ENCODE measurements around the gene AGBL1. TPM values are rescaled to one million over a fixed set of nuclear protein-coding genes. Genes with fewer than 3 reads are reported as not detected.

AGBL1 gene
- total RNA-seq, 1 donor from 2014 or later = not detected

- no peak for DNase-seq (ENCODE audit: low read depth in 2 of 2)
Measured at GRCh38 chr15:86573476-86573875, 493.8 kb downstream of the AGBL1 start.

- no peak for DNase-seq (ENCODE audit: low read depth in 2 of 2)
Measured at GRCh38 chr15:86588413-86588812, 508.7 kb downstream of the AGBL1 start.

DNA sequence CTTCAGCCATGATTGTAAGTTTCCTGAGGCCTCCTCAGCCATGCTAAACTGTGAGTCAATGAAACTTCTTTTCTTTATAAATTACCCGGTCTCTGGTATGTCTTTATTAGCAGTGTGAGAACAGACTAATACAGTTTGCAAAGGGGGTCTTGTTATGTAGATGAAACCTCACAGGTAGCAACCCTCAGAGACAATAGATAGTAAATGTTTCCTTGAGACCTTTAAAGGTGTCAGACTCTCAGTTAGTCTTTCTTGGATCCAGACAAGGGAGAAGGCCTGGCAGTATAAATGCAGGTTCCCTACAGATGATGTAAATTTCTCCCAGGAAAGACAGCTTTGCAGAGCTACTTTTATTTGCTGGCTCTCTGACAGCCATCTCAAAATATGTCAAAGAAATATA is 510.8 kb downstream of the AGBL1 start:
- DNase-seq (ENCODE audit: low read depth in 2 of 2) = no peak

DNA sequence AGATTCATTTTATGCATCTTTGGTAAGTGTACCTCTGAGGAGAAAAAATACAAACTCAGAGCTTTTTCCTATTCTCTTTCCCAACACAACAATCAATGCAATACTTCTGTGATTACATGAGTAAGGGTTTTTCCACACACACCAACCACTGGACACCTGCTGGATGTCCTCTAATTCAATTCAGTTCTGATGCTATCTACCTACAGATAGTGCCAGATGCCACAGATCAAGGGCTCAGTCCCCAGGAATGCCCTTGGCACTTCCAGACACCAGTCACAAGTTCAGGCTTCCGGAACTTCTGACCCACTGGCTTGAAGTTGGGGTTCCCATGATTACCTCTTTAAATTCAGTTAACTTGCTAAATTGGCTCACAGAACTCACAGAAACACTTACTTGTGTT is 511.5 kb downstream of the AGBL1 start:
- DNase-seq (ENCODE audit: low read depth in 2 of 2) = no peak

- DNase-seq (ENCODE audit: low read depth in 2 of 2) = peak in 1 of 2 donors; percentile 0
Measured at GRCh38 chr15:86591994-86592735, 512.5 kb downstream of the AGBL1 start.

- no peak for DNase-seq (ENCODE audit: low read depth in 2 of 2)
Measured at GRCh38 chr15:86595741-86596140, 516.1 kb downstream of the AGBL1 start.

DNA sequence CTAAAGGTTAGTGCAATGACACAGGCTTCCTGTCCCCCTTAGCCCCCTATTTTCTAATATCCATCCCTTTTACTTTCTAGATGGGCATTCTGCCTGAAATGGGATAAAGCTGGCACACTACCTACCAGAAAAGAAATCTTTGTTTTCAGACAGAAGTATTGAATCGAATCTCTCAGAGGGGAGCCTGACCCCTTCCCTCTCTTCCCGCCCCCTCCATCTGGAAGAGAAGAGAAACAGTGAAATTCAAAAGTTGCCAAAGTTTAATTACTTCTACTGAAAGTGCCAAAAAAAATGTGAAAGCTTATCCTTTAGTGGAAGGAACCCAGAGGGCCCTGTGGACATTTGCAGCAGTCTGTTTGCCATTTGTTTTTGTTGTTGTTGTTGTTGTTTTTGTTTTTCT is 523.8 kb downstream of the AGBL1 start:
- DNase-seq (ENCODE audit: low read depth in 2 of 2) = no peak

- DNase-seq (ENCODE audit: low read depth in 2 of 2) = no peak
Measured at GRCh38 chr15:86608461-86609205, 529.0 kb downstream of the AGBL1 start.

DNA sequence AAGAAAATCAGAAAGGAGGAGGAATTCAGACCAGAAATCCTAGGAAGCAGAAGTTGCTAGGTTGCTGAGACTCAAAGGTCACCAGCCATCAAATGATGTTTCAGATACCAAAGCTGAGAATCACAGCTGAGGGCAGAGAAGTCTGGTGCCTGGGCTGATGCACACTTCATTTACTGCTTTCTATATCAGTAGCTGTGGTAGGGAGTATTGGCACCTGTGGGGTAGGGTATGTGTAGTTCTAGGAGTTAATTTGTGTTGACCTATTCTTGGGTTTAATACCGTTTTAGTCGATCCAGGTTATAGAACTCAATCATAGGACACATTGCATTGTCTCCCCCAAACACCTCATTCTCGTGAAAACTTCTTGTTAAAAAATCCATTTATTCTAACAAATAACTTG is 529.6 kb downstream of the AGBL1 start:
- no peak for DNase-seq (ENCODE audit: low read depth in 2 of 2)

GRCh38 chr15:86610038-86610437 is 530.4 kb downstream of the AGBL1 start:
- no peak for DNase-seq (ENCODE audit: low read depth in 2 of 2)

DNA sequence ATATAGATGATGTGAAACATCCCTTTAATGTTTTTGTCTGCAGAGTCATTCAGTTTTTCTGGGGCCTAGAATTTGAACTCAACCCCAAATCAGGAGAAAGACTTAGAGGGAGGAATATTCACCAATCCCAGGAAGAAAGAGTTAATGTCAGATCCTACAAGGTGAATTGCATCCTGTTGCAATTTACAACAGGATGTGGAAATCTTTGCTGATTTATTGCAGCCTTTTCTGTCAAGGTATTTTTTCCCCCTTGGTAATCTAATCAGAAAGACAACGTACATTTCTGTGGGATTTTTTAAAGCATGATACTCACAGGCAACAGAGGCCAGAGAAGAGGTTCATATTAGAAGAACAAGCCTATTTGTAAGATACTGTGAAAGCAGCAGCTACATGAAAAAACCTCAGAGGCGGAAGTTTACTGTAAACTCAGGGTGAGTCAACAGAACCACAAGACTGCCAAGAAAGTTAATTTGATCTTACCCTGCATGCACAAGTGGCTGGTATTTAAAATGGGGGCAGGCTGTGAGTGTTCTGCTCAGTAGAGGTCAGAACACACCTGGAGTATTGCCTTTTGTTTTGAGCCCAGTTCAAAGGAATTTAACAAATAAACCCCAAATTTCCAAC is 531.9 kb downstream of the AGBL1 start:
- no peak for DNase-seq (ENCODE audit: low read depth in 2 of 2)

DNA sequence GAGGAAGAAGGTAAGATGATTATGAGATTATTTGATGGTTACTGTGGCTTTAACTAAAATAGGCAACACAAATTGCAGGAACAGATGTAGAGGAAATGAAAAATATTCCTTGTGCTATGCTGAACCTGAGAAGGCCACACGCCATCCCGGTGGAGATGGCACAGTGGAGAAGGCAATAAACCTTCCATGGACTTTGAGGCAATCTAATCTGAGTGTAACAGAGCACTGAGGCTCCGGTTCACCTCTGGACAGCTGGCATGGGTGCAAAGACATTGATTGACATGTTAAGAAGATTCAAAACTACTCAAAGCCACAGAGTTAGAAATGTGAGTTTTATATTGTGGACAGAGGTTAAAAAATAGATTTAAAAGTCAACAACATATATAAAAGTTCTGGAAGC is 535.7 kb downstream of the AGBL1 start:
- DNase-seq (ENCODE audit: low read depth in 2 of 2) = no peak

DNA sequence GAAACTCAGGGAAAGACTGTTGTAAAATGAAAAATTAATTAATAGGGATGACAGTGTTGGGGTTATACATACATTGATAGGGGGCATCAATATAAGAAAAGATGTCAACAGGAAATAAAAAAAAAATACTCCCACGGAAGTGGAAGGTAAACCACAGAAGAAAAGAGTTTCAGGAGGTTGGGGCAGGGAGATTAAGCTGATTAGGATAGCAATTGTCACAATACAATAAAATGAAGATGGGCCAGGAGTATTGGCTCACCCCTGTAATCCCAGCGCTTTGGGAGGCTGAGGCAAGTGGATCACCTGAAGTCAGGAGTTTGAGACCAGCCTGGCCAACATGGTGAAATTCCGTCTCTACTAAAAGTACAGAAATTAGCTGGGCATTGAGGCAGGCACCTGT is 536.1 kb downstream of the AGBL1 start:
- DNase-seq (ENCODE audit: low read depth in 2 of 2) = no peak

DNA sequence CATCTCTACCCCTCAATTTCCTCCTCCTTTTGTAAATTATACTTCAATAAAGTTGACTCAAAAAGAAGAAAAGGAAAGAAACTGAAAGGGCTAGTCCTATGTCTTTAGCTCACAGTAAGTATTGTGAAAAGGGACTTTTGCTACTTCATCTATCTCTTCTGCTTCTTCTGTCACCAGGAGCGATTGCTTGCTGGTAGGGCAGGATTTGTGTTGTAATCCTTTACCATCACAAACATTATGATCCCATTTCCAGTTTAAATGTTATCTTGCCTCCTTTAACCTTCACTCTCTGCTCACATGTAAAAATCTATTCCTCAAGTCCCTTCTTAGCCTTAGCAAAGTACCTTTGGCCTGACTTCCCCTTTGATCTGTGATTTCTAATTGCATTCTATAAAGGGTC is 537.1 kb downstream of the AGBL1 start:
- no peak for DNase-seq (ENCODE audit: low read depth in 2 of 2)

DNA sequence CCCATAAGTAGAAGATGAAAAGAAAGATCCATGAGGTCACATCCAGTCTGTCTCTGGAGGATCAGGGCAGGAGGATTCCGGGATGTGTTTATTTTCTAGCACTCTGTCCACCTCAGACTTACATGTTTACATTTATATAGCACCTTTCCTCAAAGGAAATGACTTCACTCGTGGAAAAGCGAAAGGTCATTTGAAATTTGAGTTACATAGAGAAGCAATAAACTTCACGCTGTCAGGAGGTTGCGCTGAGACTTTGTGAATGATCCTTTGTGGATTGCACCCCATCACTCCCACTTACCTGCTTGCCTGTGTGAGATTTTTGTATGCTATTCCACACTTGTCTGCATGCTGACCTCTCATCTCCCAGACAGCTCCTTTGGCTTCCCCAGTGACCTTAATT is 540.5 kb downstream of the AGBL1 start:
- DNase-seq (ENCODE audit: low read depth in 2 of 2) = no peak

DNA sequence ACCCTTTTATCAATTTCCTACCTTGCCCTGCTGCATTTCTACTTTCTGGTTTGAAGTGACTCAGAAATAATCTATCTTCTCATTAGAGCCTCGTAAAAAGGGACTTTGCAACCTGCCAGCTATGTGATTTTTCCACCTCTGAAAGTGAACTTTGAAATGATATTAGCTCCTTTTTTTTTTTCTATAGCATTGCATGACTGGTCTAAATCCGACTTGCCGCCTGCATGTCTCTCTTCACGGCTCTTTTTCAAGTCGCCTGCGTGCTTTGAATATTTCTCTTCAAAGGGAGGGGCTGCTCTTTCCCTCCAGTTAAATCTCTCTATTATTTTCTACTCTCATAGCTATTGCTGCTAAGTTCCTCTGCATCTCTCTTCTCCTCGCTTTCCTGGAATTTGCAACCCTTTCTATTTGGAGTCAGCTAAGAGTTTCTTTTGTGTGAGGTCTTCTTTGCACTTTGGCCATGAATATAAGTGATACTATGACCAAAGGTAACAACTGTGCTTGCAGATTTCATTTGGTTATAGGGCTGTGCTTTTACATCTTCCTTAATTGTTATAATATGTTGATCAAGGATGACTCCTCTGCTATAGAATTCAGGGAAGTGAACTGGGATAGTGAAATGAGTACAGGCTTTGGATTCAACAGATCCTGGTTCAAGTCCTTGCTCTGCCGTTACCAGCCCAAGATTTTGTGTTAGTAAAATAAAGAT is 541.1 kb downstream of the AGBL1 start:
- no peak for DNase-seq (ENCODE audit: low read depth in 2 of 2)

GRCh38 chr15:86623236-86623635 is 543.6 kb downstream of the AGBL1 start:
- DNase-seq (ENCODE audit: low read depth in 2 of 2) = no peak

DNA sequence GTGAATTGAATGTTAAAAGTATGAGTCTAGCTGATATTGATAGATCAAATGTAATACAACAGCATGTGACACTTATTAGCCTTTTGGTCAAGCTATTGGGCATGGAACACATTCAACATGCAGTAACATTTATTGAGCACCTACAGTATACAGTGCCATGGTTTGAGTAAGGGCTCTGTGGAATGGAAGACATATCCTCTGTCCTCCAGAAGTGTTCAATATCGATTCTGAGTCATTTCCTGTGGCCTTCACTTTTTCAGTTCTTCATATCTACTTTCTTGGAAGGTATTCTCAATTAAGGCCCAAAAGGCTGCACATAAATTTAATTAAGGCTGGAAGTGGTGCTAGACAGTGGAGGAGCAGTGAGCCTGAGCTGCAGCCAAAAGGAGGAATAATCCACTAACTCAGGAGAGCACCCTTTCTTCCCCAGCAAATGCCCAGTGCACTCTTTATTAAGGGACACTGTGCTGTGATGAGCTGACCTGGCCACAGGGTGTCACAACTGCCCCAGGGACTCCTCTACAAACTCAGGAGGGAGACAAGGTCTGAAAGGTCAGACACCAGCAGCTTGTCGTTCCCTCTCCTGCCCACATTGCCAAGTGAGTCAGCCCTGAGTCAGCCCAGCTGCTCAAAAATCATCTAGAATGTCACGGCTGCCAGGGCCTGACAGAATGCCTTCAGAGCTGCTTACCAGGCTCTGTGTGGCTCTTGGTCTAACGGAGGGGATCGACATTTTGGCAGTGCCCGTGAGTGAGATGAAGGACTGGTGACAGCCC is 544.8 kb downstream of the AGBL1 start:
- peak; percentile 1 to 79 for DNase-seq (ENCODE audit: low read depth in 2 of 2)

DNA sequence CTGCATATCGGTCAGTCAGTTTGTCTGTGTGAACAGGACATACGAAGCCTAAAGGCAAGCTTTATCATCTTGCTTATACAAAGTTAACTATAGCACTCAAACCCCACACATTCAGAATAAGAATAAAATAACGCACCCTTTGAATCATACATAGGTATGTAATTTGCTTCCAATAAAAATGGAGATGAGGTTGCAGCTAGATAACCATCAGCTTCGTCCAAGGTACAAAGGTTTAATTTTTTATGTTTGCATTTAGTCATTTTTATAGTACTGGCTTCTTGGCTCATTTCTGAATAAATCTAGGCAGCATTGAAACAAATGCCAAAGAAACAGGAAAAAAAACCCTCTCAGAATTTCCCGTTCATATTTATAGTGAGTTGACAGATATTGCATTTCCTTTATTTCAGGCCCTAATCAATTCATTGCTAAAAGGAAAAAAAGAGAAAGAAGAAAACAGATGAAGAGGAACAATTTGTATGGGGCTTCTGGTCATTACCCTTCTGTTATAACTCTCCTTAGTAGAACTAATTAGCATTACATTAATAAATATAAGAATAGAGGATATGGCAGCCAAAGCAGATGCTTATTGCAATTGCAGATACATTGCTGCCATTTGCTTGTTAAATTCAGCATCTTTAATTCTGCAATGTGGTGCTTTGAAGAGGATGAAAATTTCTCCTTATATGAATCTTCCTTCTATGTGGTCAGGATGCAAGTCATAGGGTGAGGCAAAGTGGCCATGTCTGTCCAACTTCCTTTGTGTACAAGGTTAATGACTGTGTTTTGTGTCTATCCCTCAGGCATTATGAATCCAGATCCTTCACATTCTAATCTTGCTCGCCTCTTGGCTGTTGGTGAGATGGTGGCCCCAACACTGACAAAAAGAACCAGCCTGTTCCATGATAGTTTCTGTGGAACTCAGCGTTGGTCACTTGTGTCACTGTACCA is 550.0 kb downstream of the AGBL1 start:
- DNase-seq (ENCODE audit: low read depth in 2 of 2) = no peak

DNA sequence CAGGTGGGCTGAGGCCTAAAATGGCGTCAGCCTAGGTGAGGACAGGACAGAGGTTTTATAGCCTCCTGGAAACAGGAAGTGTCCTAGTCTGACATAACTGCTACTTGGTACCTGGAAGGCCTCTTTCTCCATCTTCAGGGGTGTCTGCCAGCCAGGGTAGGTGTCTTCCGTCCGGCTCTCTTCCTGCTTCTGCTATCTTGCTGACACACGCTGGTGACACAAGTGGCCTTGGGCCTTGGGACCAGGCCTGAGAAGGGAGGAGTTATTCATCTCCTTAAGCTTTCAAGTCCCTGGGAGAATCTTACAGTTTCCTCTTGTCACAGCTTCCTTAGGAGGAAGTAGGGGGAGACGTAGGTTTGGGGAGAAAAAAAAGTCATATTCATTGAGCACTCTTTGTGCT is 551.3 kb downstream of the AGBL1 start:
- no peak for DNase-seq (ENCODE audit: low read depth in 2 of 2)

Data from lung microvascular endothelial cell (primary cell).